Left lung (tissue), 10 donors: ENCODE data around the gene MEGF9. TPM values are rescaled to one million over a fixed set of nuclear protein-coding genes. Genes with fewer than 3 reads are reported as not detected.
A peak's percentile ranks its signal among the peaks of the same experiment; 100 is the strongest.

ENCODE experiments used
- ATAC-seq: fragments of 200-7000 bp; cut with Tn5 transposase; one replicate; pipeline ENCODE4 v1.9.1; 2020; ENCODE audit warnings: moderate library complexity
- DNase-seq, 4 donors: peaks; one replicate each; pipeline ENCODE4 v3.0.0-alpha.2; 2013 to 2020
- H3K27ac ChIP-seq, 2 donors: fragments of 200-600 bp; sonication (generic) in 1 of 2; one replicate each; pipeline versions ENCODE4 v1.5.0 to v1.8.0; 2020 to 2021
- H3K27me3 ChIP-seq, 2 donors: fragments of 200-600 bp; sonication (generic) in 1 of 2; one replicate each; pipeline versions ENCODE4 v1.5.0 to v1.8.0; 2020 to 2021
- H3K36me3 ChIP-seq, 2 donors: fragments of 200-600 bp; sonication (generic) in 1 of 2; one replicate each; pipeline versions ENCODE4 v1.5.0 to v1.8.0; 2020 to 2021
- H3K4me1 ChIP-seq, 2 donors: fragments of 200-600 bp; one replicate each; pipeline ENCODE4 v1.8.0; 2021
- H3K4me3 ChIP-seq, 2 donors: fragments of 200-600 bp; sonication (generic) in 1 of 2; one replicate each; pipeline versions ENCODE4 v1.5.0 to v1.8.0; 2020 to 2021; ENCODE audit warnings: mild to moderate bottlenecking in 1 of 2
- H3K9me3 ChIP-seq, 2 donors: fragments of 200-600 bp; sonication (generic) in 1 of 2; one replicate each; pipeline versions ENCODE4 v1.5.0 to v1.8.0; 2020 to 2021
- CTCF ChIP-seq, 2 donors: fragments of 200-600 bp; sonication (generic) in 1 of 2; IDR thresholded peaks; one replicate each; pipeline versions ENCODE4 v1.5.0 to v1.8.0; 2021; ENCODE audit warnings: antibody characterized with exemption in 2 of 2
- intact Hi-C, 2 donors: fragments of 100-400 bp; cut with DNase I; formaldehyde crosslinking; loops; one replicate each; pipeline versions ENCODE4 v1.11.2 to v1.14.2; 2022
- polyA plus RNA-seq, 6 donors: library from polyadenylated mRNA; unstranded; fragments of 120-200 nt; gene quantifications; one replicate each; pipeline ENCODE4 v1.2.1, GENCODE V29; 2013; ENCODE audit not compliant: insufficient read length in 6 of 6
- total RNA-seq, 2 donors: library from RNA; stranded (reverse); fragmentation: NEBNext Ultra II Directional; extraction: Animal tissue kit (Norgen Biotek cat#: 25700); gene quantifications; one replicate each; pipeline ENCODE4 v1.2.1, GENCODE V29; 2021
- donor health status: DM: no; HTN: yes; CAD: no.
- donor health status: DM: no; HTN: no; CAD: no.

MEGF9 gene
- total and polyA plus RNA-seq, 8 donors: 13.8 to 103 (median 15.3) TPM

GRCh38 chr9:120580051-120580896 lies 134.0 kb downstream of the MEGF9 start, which contains the start of gene CDK5RAP2:
CDK5RAP2 (minus strand) TSS chr9:120580167; CDS start chr9:120579978, 189 bp downstream.
- no peaks in the 10 kb centered on the region for H3K27me3 ChIP-seq
- peak within 1 kb of the TSS; percentile 78 to 81 for H3K4me3 ChIP-seq
- peak within 1 kb of the TSS; percentile 49 to 78 for H3K27ac ChIP-seq
- H3K4me1 ChIP-seq: peaks cover 9 to 21% of the 10 kb centered on the region in 2 donors
- peaks cover 0 to 6% of the 10 kb centered on the region in 2 donors for H3K36me3 ChIP-seq
- peak; percentile 92 to 98 (median 96) for DNase-seq
- intact Hi-C loops: no loop called here
- peak; percentile 99 for ATAC-seq
- no peak for TF ChIP-seq CTCF (IDR thresholded peaks at IDR 0.05)
- no peaks in the 10 kb centered on the region for H3K9me3 ChIP-seq

DNA sequence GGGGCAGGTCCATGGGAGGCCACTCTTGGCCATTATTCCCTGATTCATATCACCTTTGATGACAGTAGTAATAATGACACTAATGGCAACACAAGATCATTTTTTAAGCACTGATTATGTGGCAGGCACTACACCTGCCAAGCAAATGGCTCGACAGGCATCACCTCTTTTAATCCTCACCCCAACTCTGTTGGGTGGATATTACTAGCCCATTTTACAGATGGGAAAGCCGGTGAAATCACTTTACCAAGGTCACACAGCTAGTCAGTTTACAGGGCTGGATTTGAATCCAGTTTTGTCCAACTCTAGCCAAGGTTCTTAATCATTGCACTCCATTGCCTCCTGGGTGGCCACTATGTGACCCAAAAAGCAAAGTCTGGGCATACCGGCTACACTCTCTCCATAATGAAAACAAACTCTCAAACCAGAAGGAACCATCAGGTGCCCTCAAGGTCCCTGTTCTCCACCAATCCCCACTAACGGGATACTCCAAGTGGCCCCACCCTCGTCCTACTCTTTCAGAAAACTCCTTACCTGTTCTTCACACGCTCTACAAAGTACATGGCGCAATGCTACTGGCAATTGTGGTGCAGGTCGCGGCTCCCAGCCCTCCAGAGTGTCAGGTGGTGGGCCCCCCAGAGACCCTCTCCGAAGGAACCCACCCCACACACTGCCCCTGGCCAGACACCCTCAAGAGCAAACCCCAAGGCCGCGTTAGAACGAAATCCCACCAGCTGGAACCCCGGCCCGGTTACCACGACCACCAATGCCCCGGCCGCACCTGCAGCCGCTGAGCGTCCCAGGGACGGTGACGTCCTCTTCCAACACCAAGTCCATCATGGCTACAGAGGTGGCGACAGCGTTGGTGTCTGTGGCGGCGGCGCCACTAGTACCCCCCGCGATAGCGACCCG lies 134.9 kb downstream of the MEGF9 start:
- peak overlapping the region; percentile 49 to 78 for H3K27ac ChIP-seq
- H3K4me1 ChIP-seq: peaks cover 9 to 21% of the 10 kb centered on the region in 2 donors
- intact Hi-C loops: no loop called here
- no peaks in the 10 kb centered on the region for H3K9me3 ChIP-seq
- peak; percentile 71 for ATAC-seq
- DNase-seq: peak in 3 of 4 donors; percentile 12 to 46 (median 24)
- H3K4me3 ChIP-seq: peak overlapping the region; percentile 78 to 81
- no peak for TF ChIP-seq CTCF (IDR thresholded peaks at IDR 0.05)
- H3K27me3 ChIP-seq: no peaks in the 10 kb centered on the region
- peaks cover 0 to 6% of the 10 kb centered on the region in 2 donors for H3K36me3 ChIP-seq

DNA sequence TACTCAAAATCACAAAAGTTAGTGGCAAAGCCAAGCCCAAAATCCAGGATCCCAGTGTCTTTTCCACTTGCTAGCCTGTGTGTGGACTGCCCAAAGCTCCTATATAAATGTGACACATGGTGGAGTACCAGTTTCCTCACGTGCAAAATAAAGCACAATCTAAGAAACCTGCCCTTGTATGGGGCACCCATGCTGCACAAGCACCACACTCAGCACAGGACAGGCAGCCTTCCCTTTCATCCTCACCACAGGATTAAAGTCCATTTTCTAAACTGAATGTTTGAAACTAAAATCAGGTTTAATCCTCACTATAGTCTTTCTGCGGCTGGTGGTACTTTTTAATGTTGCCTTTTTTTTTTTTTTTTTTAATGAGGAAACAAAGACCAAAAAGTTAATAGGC lies 139.8 kb downstream of the MEGF9 start:
- DNase-seq (no peak), ATAC-seq (no peak)
- intact Hi-C loops: no loop called here
- H3K27me3 ChIP-seq: no peaks in the 10 kb centered on the region
- peaks cover 9 to 21% of the 10 kb centered on the region in 2 donors for H3K4me1 ChIP-seq
- H3K27ac ChIP-seq: no peak overlapping the region
- H3K36me3 ChIP-seq: peaks cover 0 to 34% of the 10 kb centered on the region in 2 donors
- TF ChIP-seq CTCF (IDR thresholded peaks at IDR 0.05): no peak
- no peak overlapping the region for H3K4me3 ChIP-seq
- H3K9me3 ChIP-seq: no peaks in the 10 kb centered on the region

DNA sequence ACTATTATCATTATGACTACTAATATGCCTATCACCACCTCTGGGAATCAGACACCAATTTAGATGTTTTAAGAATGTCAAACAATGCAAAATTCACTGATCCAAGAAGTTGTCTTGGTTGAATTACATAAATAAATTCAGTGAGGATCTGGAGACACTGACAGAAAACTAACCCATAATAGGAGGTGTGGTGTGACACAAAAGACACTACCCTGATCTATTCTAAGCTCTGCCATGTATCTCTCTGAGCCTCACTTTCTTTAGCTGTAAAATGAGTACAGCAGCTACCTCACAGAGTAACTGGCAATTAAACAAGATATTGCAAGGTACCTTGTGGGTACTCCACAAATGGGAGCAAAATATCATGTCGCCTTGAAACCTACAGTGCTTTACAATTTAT lies 141.8 kb downstream of the MEGF9 start:
- no peak overlapping the region for H3K27ac ChIP-seq
- H3K4me3 ChIP-seq: no peak overlapping the region
- TF ChIP-seq CTCF (IDR thresholded peaks at IDR 0.05): no peak
- no peaks in the 10 kb centered on the region for H3K9me3 ChIP-seq
- peaks cover 0 to under 1% of the 10 kb centered on the region in 2 donors for H3K4me1 ChIP-seq
- DNase-seq (no peak), ATAC-seq (no peak)
- no peaks in the 10 kb centered on the region for H3K27me3 ChIP-seq
- H3K36me3 ChIP-seq: peaks cover 0 to 54% of the 10 kb centered on the region in 2 donors
- intact Hi-C loops: no loop called here
